Stimulated activated CD8-positive, alpha-beta memory T cell treated with anti-CD3 and anti-CD28 coated beads, Interleukin-15, amount 100 ng/mL, for 24 hours (primary cell): ENCODE data around the gene WDR86.

Experiments
- DNase-seq: peaks from one replicate; pipeline ENCODE4 v3.0.0-alpha.2; 2020; ENCODE audit warnings: low read depth

The WDR86 gene

GRCh38 chr7:151390598-151391357 lies 19.1 kb downstream of the WDR86 start:
- no peak for DNase-seq

- no peak for DNase-seq
Observed at GRCh38 chr7:151389768-151390597, 19.9 kb downstream of the WDR86 start.

- DNase-seq: no peak
Observed at GRCh38 chr7:151389096-151389767, 20.6 kb downstream of the WDR86 start.

- DNase-seq: no peak
Observed at GRCh38 chr7:151388430-151388829, 21.4 kb downstream of the WDR86 start.

GRCh38 chr7:151388007-151388297 lies 21.9 kb downstream of the WDR86 start:
- no peak for DNase-seq

- no peak for DNase-seq
Observed at GRCh38 chr7:151387161-151388006, 22.5 kb downstream of the WDR86 start.

GRCh38 chr7:151386301-151387160 lies 23.3 kb downstream of the WDR86 start:
- DNase-seq: no peak

- DNase-seq: no peak
Observed at GRCh38 chr7:151385626-151386300, 24.1 kb downstream of the WDR86 start.

GRCh38 chr7:151384776-151385625 lies 24.8 kb downstream of the WDR86 start:
- DNase-seq: no peak

GRCh38 chr7:151384352-151384697 lies 25.5 kb downstream of the WDR86 start:
- DNase-seq: no peak

- no peak for DNase-seq
Observed at GRCh38 chr7:151383638-151384351, 26.0 kb downstream of the WDR86 start.

GRCh38 chr7:151382079-151382885 lies 27.6 kb downstream of the WDR86 start:
- no peak for DNase-seq

- DNase-seq: no peak
Observed at GRCh38 chr7:151381348-151382078, 28.3 kb downstream of the WDR86 start.

GRCh38 chr7:151381098-151381347 lies 28.8 kb downstream of the WDR86 start:
- DNase-seq: no peak

GRCh38 chr7:151380199-151381097 lies 29.4 kb downstream of the WDR86 start:
- DNase-seq: no peak

GRCh38 chr7:151379534-151380198 lies 30.2 kb downstream of the WDR86 start:
- no peak for DNase-seq
